EH (cell line): ENCODE measurements around the gene CAPRIN2.

Experiments used
- DNase-seq: peaks from one replicate; pipeline ENCODE4 v3.0.0-alpha.2; 2015; ENCODE audit warnings: low read depth

Gene CAPRIN2

DNA sequence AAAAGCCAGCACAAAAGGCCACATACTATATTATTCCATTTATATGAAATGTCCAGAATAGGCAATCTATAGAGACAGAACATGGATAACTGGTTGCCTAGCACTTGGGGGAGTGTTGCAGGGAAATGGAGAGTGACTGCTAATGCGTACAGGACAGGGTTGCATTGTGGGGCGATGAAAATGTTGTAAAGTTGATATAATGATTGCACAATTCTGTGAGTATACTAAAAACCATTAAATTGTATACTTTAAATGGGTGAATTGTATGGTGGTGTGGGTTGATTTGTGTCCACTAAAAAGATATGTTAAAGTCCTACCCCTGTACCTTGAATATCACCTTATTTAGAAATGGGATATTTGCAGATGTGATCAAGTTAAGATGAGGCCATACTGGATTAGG lies 7.0 kb upstream of the CAPRIN2 start:
- no peak for DNase-seq

DNA sequence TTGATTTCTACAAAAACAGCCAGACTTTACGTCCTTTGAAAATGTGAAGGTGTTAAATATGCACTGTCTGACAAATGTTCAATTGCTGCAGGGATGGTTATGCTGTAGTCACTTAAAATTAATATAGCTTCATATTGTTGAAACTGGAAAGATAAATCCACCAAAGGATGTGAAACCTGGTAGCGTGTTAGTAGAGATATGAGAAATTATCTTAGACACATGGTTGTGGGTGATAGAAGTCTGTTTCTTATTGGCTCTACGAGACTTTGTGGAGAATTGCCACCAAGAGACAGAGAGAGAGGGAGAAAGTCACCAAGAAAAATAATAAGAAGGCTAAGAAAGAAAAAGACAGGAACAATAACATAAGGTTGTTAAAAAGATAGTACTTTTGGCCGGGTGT lies 2.6 kb upstream of the CAPRIN2 start:
- DNase-seq: no peak

DNA sequence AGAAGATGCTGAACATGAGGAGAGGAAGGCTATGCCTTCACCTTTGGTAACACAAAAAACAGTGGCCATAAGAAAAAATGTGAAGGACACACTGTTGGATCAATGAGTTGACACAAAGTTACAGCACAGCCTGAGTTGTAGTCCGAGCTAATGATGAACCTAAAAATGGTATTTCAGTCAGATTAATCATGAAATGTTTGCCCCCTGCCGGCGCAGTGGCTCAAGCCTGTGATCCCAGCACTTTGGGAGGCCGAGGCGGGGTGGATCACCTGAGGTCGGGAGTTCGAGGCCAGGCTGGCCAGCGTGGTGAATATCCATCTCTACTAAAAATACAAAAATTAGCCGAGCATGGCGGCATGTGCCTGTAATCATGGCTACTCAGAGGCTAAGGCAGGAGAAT lies 1.3 kb upstream of the CAPRIN2 start:
- no peak for DNase-seq

DNA sequence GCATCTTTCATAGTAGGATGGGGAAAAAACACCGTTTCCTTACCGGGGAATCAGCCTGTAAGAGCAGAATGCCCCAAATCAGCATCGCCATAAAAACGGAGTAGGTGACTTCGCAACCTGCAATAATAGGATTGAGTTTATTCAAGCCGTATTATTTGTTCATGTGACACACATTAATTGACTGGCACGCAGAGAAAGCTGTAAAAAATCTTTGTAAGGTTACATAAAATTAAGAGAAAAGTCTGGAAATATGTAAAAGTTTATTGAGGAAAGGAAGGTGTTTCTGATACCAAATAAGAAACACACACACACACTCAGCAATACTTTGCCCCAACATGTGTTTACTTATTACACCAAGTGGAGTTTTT lies 628 bp upstream of the CAPRIN2 start:
- no peak for DNase-seq

DNA sequence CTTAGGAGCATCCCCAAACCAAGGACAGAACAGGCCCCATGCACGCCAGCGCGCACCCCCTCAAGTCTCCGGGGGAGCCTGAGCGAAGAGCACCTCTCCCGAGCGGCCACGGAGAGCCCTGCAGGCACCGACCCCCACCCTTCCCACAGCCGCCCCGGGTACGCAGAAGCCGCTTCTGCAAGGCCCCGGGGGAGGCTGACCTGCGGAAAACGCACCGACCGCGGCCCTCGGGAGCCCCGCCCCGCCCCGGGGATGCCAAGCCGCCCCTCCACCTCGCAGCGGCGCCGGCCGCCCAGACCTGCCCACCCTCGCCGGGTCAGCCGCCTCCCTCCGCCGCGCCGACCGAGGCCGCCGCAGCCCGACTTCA lies 385 bp downstream of the CAPRIN2 start:
- DNase-seq: no peak

DNA sequence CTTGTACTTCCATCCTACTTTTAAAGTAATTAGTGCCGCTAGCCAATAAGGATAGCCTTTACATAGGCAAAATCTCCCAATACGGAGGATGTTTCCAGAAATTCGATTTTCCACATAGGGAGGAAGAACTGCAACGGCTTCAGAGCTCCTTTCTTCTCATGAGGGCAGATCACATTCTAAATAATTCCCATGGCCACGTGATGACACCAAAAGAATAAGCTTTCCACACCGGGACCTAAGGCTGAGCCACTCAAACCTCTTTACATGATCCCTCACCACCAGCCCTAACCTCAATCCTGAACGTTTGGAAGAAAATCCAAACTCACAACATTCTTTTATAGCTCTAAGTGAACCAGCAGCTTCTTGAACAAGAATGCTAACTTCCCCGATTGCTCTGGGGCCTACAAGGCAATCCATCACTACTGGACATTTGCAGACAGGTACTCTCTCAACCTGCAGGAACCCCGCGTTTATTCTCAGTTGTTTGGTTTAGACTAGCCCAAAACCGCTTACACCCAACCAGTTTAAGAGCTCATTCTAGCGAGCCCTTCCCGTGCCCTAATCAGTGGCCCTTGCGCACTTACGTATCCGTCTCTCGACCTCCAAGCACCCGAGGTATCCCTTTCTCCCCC lies 884 bp downstream of the CAPRIN2 start:
- peak; percentile 46 for DNase-seq

DNA sequence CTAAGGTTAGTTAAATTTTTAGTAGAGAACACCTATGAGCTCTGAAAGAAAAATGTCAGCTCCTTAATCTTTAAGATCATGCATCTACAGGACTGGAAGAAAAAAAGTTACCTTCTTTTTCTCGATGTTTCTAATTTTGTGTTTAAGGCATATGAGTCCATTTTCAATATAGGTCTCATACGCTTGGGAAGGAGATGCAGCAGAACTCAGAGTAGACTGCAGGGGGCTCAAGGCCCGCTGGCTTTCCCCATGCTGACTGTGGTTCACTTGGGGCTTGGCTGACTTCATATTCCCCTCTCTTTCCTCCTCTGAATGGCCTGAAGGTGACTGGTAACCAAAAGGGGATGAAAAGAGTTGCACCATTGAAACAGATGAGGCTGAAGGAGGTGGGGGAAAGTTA lies 1.5 kb downstream of the CAPRIN2 start:
- DNase-seq: peak; percentile 53

DNA sequence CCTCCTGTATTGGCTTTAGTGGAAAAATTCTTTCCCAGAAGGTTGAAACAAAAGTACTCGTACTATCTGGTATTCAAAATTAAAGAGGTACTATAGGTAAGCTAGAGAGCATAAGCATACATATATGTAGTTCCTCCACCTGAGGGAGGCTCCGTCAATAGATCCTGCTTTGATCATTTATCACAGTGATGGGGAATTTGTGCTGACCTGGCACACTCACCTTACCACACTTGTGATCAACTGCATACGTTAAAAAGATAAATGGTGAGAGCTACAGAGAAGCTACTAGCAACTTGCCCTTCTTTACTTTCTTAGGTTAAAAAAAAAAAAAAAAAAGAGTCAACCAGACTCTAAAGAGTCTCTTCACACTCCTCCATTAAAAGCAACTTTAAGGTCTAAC lies 2.5 kb downstream of the CAPRIN2 start:
- DNase-seq: no peak

DNA sequence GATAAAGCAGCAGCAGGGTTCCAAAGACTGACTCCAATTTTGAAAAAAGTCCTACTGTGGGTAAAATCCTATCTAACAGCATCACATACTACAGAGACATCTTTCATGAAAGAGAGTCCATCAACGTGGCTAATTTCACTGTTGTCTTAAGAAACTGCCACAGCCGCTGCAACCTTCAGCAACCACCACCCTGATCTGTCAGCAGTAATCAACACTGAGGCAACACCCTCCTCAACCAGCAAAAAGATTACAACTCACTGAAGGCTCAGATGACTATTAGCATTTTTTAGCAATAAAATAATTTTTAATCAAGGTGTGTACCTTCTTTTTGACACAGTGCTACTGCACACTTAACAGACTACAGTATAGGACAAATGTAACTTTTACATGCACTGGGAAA lies 6.6 kb downstream of the CAPRIN2 start:
- DNase-seq: no peak

DNA sequence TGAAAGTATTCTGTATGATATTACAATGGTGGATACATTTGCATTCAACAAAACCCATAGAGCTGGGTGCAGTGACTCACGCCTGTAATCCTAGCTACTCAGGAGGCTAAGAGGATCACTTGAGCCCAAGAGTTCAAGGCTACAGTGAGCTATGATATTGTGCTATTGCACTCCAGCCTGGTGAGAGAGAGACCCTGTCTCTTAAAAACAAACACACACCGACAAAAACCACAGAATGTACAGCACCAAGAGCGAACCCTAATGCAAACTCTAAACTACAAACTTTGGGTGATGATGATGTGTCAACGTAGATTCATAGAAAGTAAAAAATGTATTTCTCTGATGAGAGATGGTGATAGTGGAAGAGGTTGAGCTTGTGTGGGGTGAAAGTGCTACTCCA lies 8.6 kb downstream of the CAPRIN2 start:
- DNase-seq: no peak

DNA sequence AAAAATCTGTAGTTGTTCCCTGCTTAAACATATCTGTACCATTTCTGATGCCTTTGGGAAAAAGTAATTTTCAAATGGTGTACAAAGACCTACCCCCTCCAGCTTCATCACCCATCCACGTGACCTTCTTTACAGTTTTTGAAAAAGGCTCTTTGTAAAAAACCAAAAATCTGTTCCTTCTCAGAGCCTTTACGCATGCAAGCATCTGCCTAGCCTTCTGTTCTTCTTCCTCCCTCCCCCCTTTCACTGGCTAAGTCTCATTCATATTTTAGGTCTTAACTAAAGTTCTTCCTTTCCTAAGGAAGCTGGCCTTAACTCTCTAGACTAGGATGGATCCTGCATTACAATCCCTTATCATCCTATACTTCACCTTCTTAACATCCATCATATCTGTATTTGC lies 10.4 kb downstream of the CAPRIN2 start:
- no peak for DNase-seq

DNA sequence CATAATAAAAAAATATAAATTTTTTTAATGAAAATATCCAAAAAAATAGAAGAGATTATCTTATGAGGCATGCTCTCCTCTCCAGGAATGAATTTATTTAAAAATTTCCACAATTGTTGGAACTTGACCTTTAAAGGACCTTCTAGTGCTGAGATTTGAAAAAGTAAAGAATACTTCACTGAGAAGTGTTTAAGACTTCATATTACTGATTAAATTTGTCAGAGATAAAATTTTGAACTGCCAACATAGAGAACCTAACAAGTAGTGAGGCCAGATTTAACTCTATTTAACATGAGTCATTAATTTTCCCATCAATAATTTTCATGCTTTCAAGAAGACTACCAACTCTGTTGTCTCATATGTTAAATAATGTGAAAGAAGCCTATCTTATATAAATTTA lies 14.5 kb downstream of the CAPRIN2 start:
- no peak for DNase-seq

DNA sequence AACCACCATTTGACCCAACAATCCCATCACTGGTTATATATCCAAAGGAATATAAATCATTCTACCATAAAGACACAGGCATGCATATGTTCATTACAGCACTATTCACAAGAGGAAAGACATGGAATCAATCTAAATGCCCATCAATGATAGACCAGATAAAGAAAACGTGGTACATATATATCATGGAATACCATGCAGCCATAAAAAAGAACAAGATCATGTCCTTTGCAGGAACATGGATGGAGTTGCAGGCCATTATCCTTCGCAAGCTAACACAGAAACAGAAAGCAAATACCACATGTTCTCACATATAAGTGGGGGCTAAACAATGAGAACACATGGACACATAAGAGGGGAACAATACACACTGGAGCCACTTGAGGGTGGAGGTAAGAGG lies 15.7 kb downstream of the CAPRIN2 start:
- no peak for DNase-seq

DNA sequence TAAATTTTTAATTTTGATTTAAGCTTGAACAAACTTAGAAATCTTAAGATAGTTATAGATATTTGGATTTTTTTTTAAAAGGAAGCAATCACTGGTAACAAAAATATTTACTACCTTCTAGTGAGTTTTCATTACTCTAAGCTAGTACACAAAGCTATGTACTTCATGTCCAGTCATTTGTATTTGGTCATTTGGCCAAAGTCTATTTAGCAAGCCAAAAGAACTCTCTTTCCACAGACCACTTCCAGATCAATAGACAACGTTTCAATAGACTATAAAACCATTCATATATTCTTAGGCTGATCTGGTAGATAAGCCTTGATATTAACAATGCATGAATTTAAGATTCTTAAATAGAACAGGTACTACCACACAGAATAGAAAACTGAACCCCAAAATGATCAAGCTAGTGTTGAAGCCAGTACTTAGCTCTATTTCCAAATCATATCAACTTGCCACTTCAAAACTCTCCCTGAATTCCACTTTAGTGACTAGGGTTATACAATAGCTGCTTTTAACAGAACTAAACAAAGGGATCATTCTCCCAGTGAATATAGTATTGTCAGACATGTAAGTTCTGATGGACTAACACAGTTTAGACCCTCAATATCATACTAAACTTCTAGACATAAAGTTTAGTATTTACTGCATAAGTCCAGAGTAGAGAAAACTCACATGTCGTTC lies 21.7 kb downstream of the CAPRIN2 start:
- no peak for DNase-seq

DNA sequence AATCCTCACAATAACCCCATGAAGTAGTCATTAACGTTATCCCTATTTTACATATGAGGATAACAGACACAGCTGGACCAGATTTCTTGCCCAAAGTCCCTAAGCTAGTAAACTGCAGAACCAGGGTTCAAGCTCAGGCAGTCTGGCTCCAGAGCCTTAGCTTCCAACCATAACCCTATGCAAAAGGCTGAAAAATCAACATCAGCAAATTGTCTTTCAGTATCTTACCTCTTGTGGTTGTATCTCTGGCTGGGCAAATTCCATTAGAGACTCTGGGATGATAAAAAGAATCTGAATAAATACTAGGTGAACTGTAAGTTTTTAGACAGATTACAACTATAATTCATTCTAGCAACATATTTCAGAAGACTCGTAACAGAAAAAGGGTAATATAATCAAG lies 24.7 kb downstream of the CAPRIN2 start:
- no peak for DNase-seq

DNA sequence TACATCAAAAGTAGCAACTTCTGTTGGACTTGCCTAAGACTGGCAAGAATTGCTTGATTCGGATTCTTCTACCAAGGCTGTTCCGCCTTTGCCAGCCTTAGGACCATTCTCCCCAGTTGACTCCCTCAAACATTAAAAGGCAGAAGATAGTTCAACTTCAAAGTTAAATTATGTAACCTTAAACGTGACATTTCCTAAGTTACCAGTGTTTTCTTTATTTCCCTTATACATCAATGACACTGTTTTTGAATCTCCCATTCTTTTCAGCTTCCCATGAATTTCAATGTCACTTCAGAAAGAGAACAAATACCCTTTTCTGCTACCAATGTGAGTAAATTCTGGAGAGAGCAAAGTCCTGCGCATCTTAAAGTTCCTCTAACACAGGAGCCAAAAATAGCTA lies 25.2 kb downstream of the CAPRIN2 start:
- DNase-seq: no peak

DNA sequence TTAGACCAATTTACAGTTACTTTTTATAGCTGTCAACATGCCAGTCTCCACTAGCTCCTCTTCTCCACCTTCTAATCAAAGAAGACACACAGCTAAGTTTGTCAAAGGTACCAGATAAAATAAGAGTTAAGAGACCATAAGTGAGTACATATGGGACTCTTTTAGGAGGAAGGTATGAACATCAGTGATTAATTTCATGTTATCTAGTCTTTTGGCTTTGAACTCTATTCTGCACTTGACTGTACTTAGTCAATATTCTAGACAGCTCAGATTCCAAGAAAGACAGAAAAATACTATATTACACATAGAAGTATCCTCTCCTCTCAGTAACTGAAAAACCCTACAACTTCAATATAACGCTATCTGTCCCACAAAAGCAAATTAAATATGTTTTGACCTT lies 28.1 kb downstream of the CAPRIN2 start:
- no peak for DNase-seq

DNA sequence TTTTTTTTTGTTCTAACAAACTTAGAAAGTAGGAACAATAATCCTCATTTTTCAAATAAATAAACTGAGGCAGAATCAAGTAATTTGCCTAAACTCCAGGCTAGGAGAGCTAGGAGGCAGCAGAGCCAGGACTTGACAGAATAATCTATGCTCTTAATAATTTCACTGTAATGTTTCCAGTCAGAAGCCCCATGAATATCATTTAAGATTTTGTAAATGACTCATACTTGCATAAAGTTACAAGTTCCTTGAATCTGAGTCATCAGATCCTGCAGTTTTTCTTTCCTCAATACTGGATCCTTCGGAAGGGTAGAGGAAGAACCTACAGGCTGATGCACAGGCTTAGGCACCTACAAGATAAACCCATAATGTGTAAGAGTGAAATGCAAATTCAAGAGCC lies 29.0 kb downstream of the CAPRIN2 start:
- peak; percentile 84 for DNase-seq

DNA sequence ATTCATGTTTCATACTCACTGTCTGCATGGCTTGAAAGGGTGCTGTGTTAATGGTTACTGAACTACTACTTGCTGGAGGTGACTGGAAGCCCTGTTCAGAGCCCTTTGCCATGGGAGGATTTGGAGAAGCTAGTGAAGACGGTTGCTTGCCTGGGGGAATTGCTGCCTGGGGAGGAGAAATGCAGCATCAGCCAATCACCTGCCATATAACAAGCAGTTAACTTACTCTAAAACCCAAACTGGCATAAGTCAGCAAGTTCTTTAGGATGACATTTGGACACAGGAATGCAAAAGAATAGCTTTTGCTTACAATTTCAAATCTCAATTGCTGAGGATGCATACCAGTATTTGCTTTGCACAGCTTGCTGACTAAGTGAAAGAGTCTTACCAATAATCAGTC lies 35.7 kb downstream of the CAPRIN2 start:
- peak; percentile 92 for DNase-seq

DNA sequence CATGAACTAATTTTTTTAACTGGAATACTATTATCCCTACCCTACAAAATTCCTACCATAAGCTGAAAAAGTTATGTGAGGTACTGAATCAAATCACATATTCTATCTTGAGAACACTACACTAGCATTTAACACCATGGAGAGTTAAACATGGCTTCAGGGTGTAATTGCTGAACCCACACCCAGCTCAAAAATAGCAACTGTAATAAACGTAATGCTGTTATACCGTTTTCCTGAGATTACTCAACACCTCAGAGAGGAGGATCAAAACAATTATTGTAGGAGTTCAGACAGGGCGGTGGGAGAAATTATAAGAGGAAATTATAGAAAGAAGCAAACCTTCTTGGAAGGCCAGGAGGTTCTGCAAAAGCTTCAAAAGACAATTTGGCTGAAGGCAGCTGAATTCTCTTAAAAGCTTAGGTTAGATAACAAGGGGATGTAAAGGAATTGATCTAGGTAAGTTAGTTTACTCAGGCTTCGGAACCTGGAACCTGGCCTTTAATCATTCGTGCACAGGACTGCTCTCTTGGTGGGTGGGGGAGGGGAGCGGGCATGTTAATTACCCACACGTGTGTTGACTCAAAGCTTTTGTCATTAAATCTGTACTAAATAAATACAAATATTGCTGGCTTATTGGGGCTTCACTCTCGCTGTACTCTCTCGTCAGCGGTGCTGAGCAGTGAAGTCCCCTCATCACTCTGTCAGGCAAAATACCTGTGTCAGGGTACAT lies 47.0 kb downstream of the CAPRIN2 start:
- DNase-seq: no peak

DNA sequence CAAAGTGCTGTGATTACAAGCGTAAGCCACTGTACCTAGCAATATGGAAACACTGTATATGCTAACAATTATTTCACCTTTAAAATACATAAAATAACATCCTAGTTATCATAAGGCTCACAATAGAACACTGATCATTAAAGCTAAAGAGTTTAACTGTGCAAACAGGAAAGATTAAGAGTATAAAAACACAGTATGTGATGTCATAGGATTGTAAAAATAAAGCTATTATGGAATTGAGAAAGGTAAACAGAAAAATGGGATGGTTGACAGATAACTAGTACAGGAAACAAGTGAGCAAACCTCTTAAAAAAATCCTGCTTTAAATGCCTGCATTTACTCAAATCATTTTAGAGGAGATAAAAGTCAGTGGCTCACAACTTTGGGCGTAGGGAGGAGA lies 48.3 kb downstream of the CAPRIN2 start:
- no peak for DNase-seq

DNA sequence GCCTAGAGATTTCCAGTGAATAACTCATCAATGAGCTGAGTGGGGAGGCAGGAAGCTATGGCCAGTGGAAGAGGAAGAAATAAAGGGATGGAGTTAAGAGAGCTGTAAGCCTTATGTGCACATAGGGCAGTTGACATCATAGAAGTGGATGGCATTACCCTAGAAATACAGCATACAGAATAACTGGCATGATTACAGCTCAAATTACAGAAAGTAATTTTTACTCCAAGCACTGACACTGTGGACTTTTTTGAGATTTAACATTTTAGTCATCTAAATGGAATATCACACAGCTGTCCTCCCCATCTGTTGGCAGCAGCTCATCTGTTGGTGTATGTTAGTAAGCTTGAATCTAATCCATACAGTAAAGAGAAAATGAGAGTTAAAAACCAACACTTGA lies 53.7 kb downstream of the CAPRIN2 start:
- no peak for DNase-seq

DNA sequence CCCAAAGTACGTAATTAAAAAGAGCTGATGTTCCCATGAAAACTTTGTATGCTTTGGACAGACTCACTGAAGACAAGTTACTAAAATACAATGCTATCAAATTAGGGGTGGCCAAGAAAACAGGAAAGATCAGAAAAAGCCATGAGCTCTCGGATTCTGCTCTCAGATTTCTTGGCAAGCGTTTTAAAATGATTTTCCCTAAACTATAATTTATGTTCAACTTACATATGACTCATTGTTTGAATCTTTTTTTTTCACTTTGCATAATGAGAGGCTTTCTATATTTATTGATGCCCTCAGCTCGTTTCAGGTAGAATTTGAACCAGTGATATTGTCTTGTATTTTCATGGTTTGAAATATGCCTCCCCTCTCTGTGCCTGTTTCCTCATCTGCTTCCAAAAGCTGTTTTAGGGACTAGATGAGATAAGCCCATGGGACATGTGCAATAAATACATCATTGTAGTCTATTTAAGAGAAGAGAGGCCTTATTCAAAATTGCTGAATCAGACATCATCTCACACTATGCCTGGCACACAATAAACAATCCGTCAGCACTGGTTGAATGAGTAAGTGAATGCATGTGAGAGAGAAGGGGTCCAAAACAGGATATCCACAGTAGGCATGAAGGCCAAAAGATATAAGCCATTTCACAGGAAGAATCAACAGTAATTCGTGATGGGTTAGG lies 54.4 kb downstream of the CAPRIN2 start:
- no peak for DNase-seq
